ENCODE measurements around the gene CCNL2. TPM values are rescaled to one million over a fixed set of nuclear protein-coding genes. Genes with fewer than 3 reads are reported as not detected.
A peak's percentile ranks its signal among the peaks of the same experiment; 100 is the strongest.

CCNL2 gene
- total and polyA plus RNA-seq, 2 of the 13 experiments (the other 11 are each of a cell fraction or from before 2014, with no cell fraction given) = 105 to 340 TPM

GRCh38 chr1:1431845-1432273 is 32.7 kb upstream of the CCNL2 start (continued):
- TF ChIP-seq HNF1A (IDR thresholded peaks at IDR 0.05; ENCODE audit: low read depth) (no peak), HNF1A (CRISPR knock-in tag; IDR thresholded peaks at IDR 0.05; ENCODE audit: borderline replicate concordance) (peak; percentile 75; the same call in 1 of the 2 replicates), PAXIP1 (CRISPR knock-in tag; conservative IDR thresholded peaks at IDR 0.05) (peak; percentile 74), RBM39 (IDR thresholded peaks at IDR 0.05; ENCODE audit: low read depth, low read length, poor library complexity, severe bottlenecking) (no peak), ZNF430 (CRISPR knock-in tag; IDR thresholded peaks at IDR 0.05) (peak; percentile 90), HIC2 (CRISPR knock-in tag; IDR thresholded peaks at IDR 0.05; ENCODE audit: low read depth) (peak; percentile 87), DMAP1 (CRISPR knock-in tag; IDR thresholded peaks at IDR 0.05) (peak; percentile 47; the same call in 1 of the 2 replicates), ZNF790 (CRISPR knock-in tag; IDR thresholded peaks at IDR 0.05; ENCODE audit: borderline replicate concordance) (0 out of 2 replicates have a peak, but pooled peaks have one; percentile 20), NR1H2 (CRISPR knock-in tag; IDR thresholded peaks at IDR 0.05; ENCODE audit: borderline replicate concordance, low read depth) (no peak), MXD3 (CRISPR knock-in tag; IDR thresholded peaks at IDR 0.05) (peak; percentile 84), AKAP8 (CRISPR knock-in tag; IDR thresholded peaks at IDR 0.05) (peak; percentile 97), EP300 (IDR thresholded peaks at IDR 0.05; ENCODE audit: low read depth in 2 of 2, low read length in 2 of 2) (peak in 1 of 2 experiments; percentile 31; a peak in 1 of 4 replicates), EP300 (CRISPR knock-in tag; IDR thresholded peaks at IDR 0.05; ENCODE audit: borderline replicate concordance) (peak; percentile 11; the same call in 1 of the 2 replicates), MZF1 (CRISPR knock-in tag; IDR thresholded peaks at IDR 0.05; ENCODE audit: borderline replicate concordance) (no peak), ZNF501 (CRISPR knock-in tag; IDR thresholded peaks at IDR 0.05) (no peak; the same call in 1 of the 2 replicates), KLF15 (CRISPR knock-in tag; IDR thresholded peaks at IDR 0.05; ENCODE audit: borderline replicate concordance) (no peak), ZBTB43 (CRISPR knock-in tag; conservative IDR thresholded peaks at IDR 0.05) (no peak), ERF (CRISPR knock-in tag; IDR thresholded peaks at IDR 0.05) (peak; percentile 77), GZF1 (CRISPR knock-in tag; IDR thresholded peaks at IDR 0.05) (no peak)
